Measurements from ENCODE around the gene CASP1.

Gene CASP1

DNA sequence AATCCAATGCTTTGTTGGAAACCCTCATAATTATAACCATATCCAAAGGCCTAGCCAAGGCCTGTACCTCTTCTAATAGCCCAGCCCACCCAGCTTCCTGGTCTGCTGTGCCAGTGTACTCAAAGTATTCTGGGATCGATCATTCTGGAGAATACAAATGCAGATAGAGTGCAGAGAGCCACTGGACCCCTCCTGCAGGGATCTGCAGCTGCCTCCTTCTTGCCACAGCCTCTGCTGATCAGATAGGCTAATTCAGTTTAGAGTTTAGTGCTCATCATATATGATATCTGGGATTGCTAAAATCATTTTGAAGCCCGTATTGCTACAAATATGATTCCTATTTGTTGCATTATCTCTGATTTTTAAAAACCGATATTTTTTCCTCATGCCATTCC, 29.5 kb downstream of the CASP1 start:
- Histone ChIP-seq H3K4me1 (ENCODE audit: low read length) (no peaks in the 10 kb centered on the region), H4K20me1 (ENCODE audit: insufficient read depth, low read length) (no peaks in the 10 kb centered on the region), H3K27me3 (ENCODE audit: low read depth, low read length) (no peaks in the 10 kb centered on the region), H2AFZ (ENCODE audit: low read depth, low read length) (no peak overlapping the region), H3K4me2 (ENCODE audit: low read length) (no peak overlapping the region), H3K4me3 (ENCODE audit: low read length) (no peak overlapping the region), H3K36me3 (replicated peaks; ENCODE audit: low read depth, low read length) (no peaks in the 10 kb centered on the region), H3K27ac (ENCODE audit: low read length) (no peak overlapping the region), H3K79me2 (ENCODE audit: low read length) (no peaks in the 10 kb centered on the region), H3K9me3 (ENCODE audit: insufficient read depth, low read length) (no peaks in the 10 kb centered on the region), H3K9ac (ENCODE audit: low read length) (no peak overlapping the region)
- TF ChIP-seq EZH2phosphoT487 (IDR thresholded peaks at IDR 0.05; ENCODE audit: low read depth) (no peak), CTCF (IDR thresholded peaks at IDR 0.05; ENCODE audit: low read depth, low read length) (no peak)

DNA sequence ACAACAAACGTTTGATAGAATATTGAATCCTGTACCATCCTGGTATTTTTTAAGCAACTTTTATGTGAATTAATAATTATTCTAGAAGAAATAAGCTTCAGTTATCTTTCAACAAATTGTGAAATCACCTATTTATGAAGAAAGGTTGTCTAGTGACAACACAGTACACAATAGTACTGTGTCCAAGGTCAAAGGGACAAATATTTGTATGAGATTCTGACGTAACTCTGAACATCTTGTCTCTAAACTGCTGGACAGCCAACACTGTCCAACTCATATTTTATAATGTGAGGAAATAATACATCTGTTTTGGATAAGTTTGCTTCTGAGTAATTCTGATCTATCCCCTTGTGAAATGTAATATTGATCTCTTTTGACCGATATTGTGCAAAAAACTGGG, 30.9 kb downstream of the CASP1 start:
- Histone ChIP-seq H4K20me1 (ENCODE audit: insufficient read depth, low read length) (no peaks in the 10 kb centered on the region), H3K36me3 (replicated peaks; ENCODE audit: low read depth, low read length) (no peaks in the 10 kb centered on the region), H3K27me3 (ENCODE audit: low read depth, low read length) (no peaks in the 10 kb centered on the region), H3K4me3 (ENCODE audit: low read length) (no peak overlapping the region), H3K27ac (ENCODE audit: low read length) (no peak overlapping the region), H2AFZ (ENCODE audit: low read depth, low read length) (no peak overlapping the region), H3K9ac (ENCODE audit: low read length) (no peak overlapping the region), H3K79me2 (ENCODE audit: low read length) (no peaks in the 10 kb centered on the region), H3K4me2 (ENCODE audit: low read length) (no peak overlapping the region), H3K9me3 (ENCODE audit: insufficient read depth, low read length) (no peaks in the 10 kb centered on the region), H3K4me1 (ENCODE audit: low read length) (no peaks in the 10 kb centered on the region)
- no peak for TF ChIP-seq CTCF (IDR thresholded peaks at IDR 0.05; ENCODE audit: low read depth, low read length)
- TF ChIP-seq EZH2phosphoT487 (IDR thresholded peaks at IDR 0.05; ENCODE audit: low read depth): no peak

GRCh38 chr11:105003151-105003550, 31.8 kb downstream of the CASP1 start:
- Histone ChIP-seq H3K4me1 (ENCODE audit: low read length) (no peaks in the 10 kb centered on the region), H2AFZ (ENCODE audit: low read depth, low read length) (no peak overlapping the region), H3K4me2 (ENCODE audit: low read length) (no peak overlapping the region), H3K36me3 (replicated peaks; ENCODE audit: low read depth, low read length) (no peaks in the 10 kb centered on the region), H3K4me3 (ENCODE audit: low read length) (no peak overlapping the region), H3K79me2 (ENCODE audit: low read length) (no peaks in the 10 kb centered on the region), H3K9ac (ENCODE audit: low read length) (no peak overlapping the region), H3K27me3 (ENCODE audit: low read depth, low read length) (no peaks in the 10 kb centered on the region), H4K20me1 (ENCODE audit: insufficient read depth, low read length) (no peaks in the 10 kb centered on the region), H3K9me3 (ENCODE audit: insufficient read depth, low read length) (no peaks in the 10 kb centered on the region), H3K27ac (ENCODE audit: low read length) (no peak overlapping the region)
- no peak for TF ChIP-seq CTCF (IDR thresholded peaks at IDR 0.05; ENCODE audit: low read depth, low read length)
- no peak for TF ChIP-seq EZH2phosphoT487 (IDR thresholded peaks at IDR 0.05; ENCODE audit: low read depth)

- H3K4me1 ChIP-seq (ENCODE audit: low read length): no peaks in the 10 kb centered on the region
- 0 out of 2 replicates have a peak overlapping the region, but pooled peaks have one; percentile 7 for H3K4me2 ChIP-seq (ENCODE audit: low read length)
- no peak overlapping the region for H2AFZ ChIP-seq (ENCODE audit: low read depth, low read length)
These were observed 34.1 kb downstream of the CASP1 start for GRCh38 chr11:105000797-105001196.

More at GRCh38 chr11:105000797-105001196, 34.1 kb downstream of the CASP1 start:
- no peaks in the 10 kb centered on the region for H3K9me3 ChIP-seq (ENCODE audit: insufficient read depth, low read length)
- no peaks in the 10 kb centered on the region for H3K27me3 ChIP-seq (ENCODE audit: low read depth, low read length)
- TF ChIP-seq EZH2phosphoT487 (IDR thresholded peaks at IDR 0.05; ENCODE audit: low read depth) (no peak), CTCF (IDR thresholded peaks at IDR 0.05; ENCODE audit: low read depth, low read length) (peak; percentile 66)
- no peaks in the 10 kb centered on the region for H3K36me3 ChIP-seq (replicated peaks; ENCODE audit: low read depth, low read length)
- no peak overlapping the region for H3K9ac ChIP-seq (ENCODE audit: low read length)
- H3K27ac ChIP-seq (ENCODE audit: low read length): no peak overlapping the region
- H3K4me3 ChIP-seq (ENCODE audit: low read length): no peak overlapping the region
- no peaks in the 10 kb centered on the region for H4K20me1 ChIP-seq (ENCODE audit: insufficient read depth, low read length)
- H3K79me2 ChIP-seq (ENCODE audit: low read length): no peaks in the 10 kb centered on the region
